ENCODE measurements around the gene SYNC. TPM values are rescaled to one million over a fixed set of nuclear protein-coding genes. Genes with fewer than 3 reads are reported as not detected.

SYNC gene
- total and polyA plus RNA-seq, 9 donors = 3.0 to 13.5 (median 9.8) TPM

DNA sequence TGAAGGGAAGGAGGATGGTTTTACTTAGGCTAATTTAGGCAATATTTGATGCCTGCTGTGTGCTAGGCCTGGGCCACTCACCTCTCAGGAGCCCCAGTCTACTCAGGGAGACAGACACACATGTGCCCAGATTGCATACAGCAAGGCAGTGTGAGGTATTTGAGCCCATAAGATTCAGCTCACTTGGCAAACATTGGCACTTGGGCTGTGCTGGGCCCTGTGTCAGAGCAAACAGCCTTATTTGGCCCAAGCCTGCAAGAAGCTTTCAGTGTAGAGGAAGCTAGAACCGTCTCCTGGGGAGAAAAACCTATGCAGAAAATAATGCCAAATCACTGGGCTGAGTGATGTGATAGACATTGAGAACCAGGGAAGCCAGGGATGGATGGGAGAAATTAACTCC, 3.9 kb upstream of the SYNC start:
- Histone ChIP-seq H3K4me1 (ENCODE audit: insufficient read depth) (peaks cover 10% of the 10 kb centered on the region), H3K27ac (no peak overlapping the region), H3K4me3 (no peak overlapping the region), H3K27me3 (no peaks in the 10 kb centered on the region), H3K36me3 (no peaks in the 10 kb centered on the region), H3K9me3 (no peaks in the 10 kb centered on the region)
- TF ChIP-seq POLR2A (IDR thresholded peaks at IDR 0.05) = no peak
- no peak for TF ChIP-seq CTCF (IDR thresholded peaks at IDR 0.05)
- TF ChIP-seq EP300 (IDR thresholded peaks at IDR 0.05) = no peak
- 46 to 60% (median 50%) methylated on average over 1 of the region's 1 CpG for WGBS, 3 donors
- no peak for DNase-seq
- intact Hi-C loops (cut with DNase I) = loop anchor here in 1 of 4 donors (10.0 kb wide), 1 partner anchor 52 kb away; the partner anchor contains the start of genes RBBP4 and ZBTB8OS

- TF ChIP-seq CTCF (IDR thresholded peaks at IDR 0.05) = no peak
- no peak for TF ChIP-seq EP300 (IDR thresholded peaks at IDR 0.05)
- TF ChIP-seq POLR2A (IDR thresholded peaks at IDR 0.05) = no peak
- H3K36me3 ChIP-seq = no peaks in the 10 kb centered on the region
- no peaks in the 10 kb centered on the region for H3K27me3 ChIP-seq
- H3K9me3 ChIP-seq = no peaks in the 10 kb centered on the region
- H3K27ac ChIP-seq = no peak overlapping the region
- intact Hi-C loops (cut with DNase I) = loop anchor here in 1 of 4 donors (10.0 kb wide), 1 partner anchor 51 kb away; the partner anchor contains the start of genes RBBP4 and ZBTB8OS
- H3K4me3 ChIP-seq = no peak overlapping the region
- 92 to 95% (median 94%) methylated on average over 7 of the region's 7 CpGs for WGBS, 3 donors
- peaks cover 14% of the 10 kb centered on the region for H3K4me1 ChIP-seq (ENCODE audit: insufficient read depth)
- no peak for DNase-seq
Measured at GRCh38 chr1:32705516-32705915, 2.9 kb upstream of the SYNC start.

DNA sequence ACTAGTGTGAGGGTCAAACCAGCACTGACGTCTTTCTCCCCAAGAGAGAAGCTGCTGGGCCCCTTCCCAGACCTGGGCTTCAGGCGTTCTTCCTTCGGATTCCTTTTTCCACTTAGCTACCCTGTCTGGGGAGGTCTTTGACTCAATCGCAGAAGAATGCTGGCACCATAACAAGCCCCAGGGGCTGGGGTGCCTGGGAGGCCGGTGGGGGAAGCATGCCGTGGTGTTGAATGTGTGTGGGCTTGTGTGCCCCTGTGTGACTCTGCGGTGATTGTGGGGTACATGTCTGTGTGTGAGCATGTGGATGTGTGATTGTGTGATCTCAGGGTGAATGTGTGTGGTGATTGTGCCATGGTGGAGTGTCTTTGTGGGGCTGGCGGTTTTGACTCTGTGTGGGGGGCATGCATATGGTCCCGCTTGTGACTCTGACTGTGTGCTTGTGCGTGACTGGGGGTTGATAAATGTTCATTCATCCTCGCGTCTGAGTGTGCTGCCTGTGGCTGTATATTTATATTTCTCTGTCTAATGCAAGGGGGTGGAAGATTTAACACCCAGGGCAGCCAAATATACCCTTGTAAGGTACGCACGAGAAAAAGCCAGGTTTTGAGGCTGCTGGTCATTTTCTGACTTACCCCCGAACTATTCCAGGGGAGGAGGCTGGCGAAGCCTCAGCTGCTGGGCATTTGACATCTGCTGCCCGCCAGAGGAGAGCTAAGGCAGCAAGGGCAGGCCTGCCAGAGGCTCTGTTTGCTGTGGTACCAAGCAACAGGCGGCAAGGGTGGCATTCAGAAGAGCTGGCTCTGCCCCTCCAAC, 1.1 kb upstream of the SYNC start:
- 24 to 35% (median 30%) methylated on average over 18 of the region's 18 CpGs for WGBS, 3 donors
- H3K4me3 ChIP-seq = peak overlapping the region; percentile 39
- intact Hi-C loops (cut with DNase I) = loop anchor here in 1 of 4 donors (10.0 kb wide), 1 partner anchor 49 kb away; the partner anchor contains the start of genes RBBP4 and ZBTB8OS
- no peaks in the 10 kb centered on the region for H3K36me3 ChIP-seq
- H3K27me3 ChIP-seq = no peaks in the 10 kb centered on the region
- peaks cover 14% of the 10 kb centered on the region for H3K4me1 ChIP-seq (ENCODE audit: insufficient read depth)
- TF ChIP-seq POLR2A (IDR thresholded peaks at IDR 0.05) (no peak), EP300 (IDR thresholded peaks at IDR 0.05) (no peak), CTCF (IDR thresholded peaks at IDR 0.05) (no peak)
- H3K27ac ChIP-seq = peak overlapping the region; percentile 61 to 86
- no peaks in the 10 kb centered on the region for H3K9me3 ChIP-seq
- DNase-seq = peak; percentile 44 to 75 (median 60)

- no peaks in the 10 kb centered on the region for H3K36me3 ChIP-seq
- WGBS, 3 donors = 4 to 6% (median 4%) methylated on average over 15 to 27 of the region's 27 CpGs
- no peak for TF ChIP-seq POLR2A (IDR thresholded peaks at IDR 0.05)
- TF ChIP-seq EP300 (IDR thresholded peaks at IDR 0.05) = no peak
- no peak for TF ChIP-seq CTCF (IDR thresholded peaks at IDR 0.05)
- H3K27me3 ChIP-seq = no peaks in the 10 kb centered on the region
- intact Hi-C loops (cut with DNase I) = loop anchor here in 1 of 4 donors (10.0 kb wide), 1 partner anchor 47 kb away; the partner anchor contains the start of genes RBBP4 and ZBTB8OS
- peaks cover 14% of the 10 kb centered on the region for H3K4me1 ChIP-seq (ENCODE audit: insufficient read depth)
- H3K9me3 ChIP-seq = no peaks in the 10 kb centered on the region
- H3K4me3 ChIP-seq = peak overlapping the region; percentile 39
- DNase-seq = peak in 4 of 5 donors; percentile 47 to 62 (median 56)
- H3K27ac ChIP-seq = peak overlapping the region; percentile 61 to 86
Measured at GRCh38 chr1:32701951-32702598, 495 bp downstream of the SYNC start.
